Natural killer cell (primary cell): ENCODE results near the gene SMIM20. TPM values are rescaled to one million over a fixed set of nuclear protein-coding genes. Genes with fewer than 3 reads are reported as not detected.

Experiments
- ATAC-seq, 3 donors: fragments of 150-1000 bp in 2 of 3; fragments of 200-7000 bp in 1 of 3; cut with Tn5 transposase; 1 replicate in 1 of 3; 2 replicates in 2 of 3; pipeline ENCODE4 v1.10.0; 2021; ENCODE audit warnings: mild to moderate bottlenecking in 2 of 3, moderate library complexity in 2 of 3
- DNase-seq, 2 donors: peaks; one replicate each; pipeline versions ENCODE4 v3.0.0 to v3.0.0-alpha.2; 2013 to 2021; ENCODE audit warnings: mixed read lengths in 1 of 2
- H3K27ac ChIP-seq: one replicate; pipeline ENCODE4 v1.5.1; 2013; ENCODE audit warnings: mild to moderate bottlenecking, low read length
- H3K27me3 ChIP-seq: one replicate; pipeline ENCODE4 v1.6.1; 2013; ENCODE audit warnings: low read length; ENCODE audit not compliant: control insufficient read depth, insufficient read depth
- H3K36me3 ChIP-seq: one replicate; pipeline ENCODE4 v1.6.1; 2013; ENCODE audit warnings: low read length; ENCODE audit not compliant: control insufficient read depth, insufficient read depth
- H3K4me1 ChIP-seq: one replicate; pipeline ENCODE4 v1.6.1; 2013; ENCODE audit warnings: low read length; ENCODE audit not compliant: control insufficient read depth, insufficient read depth
- H3K4me3 ChIP-seq: one replicate; pipeline ENCODE4 v1.5.1; 2013; ENCODE audit warnings: low read length
- H3K9me3 ChIP-seq: one replicate; pipeline ENCODE4 v1.6.1; 2013; ENCODE audit warnings: low read length; ENCODE audit not compliant: control insufficient read depth, insufficient read depth
- H3K27ac Mint-ChIP-seq, 2 donors: one replicate each; pipeline ENCODE4 v1.8.0; 2022; ENCODE audit warnings: mild to moderate bottlenecking in 2 of 2, mixed read lengths in 2 of 2, moderate library complexity in 1 of 2
- H3K27me3 Mint-ChIP-seq, 2 donors: one replicate each; pipeline ENCODE4 v1.8.0; 2022; ENCODE audit warnings: low read depth in 2 of 2, mixed read lengths in 2 of 2
- H3K36me3 Mint-ChIP-seq: one replicate; pipeline ENCODE4 v1.8.0; 2022; ENCODE audit warnings: mixed read lengths
- H3K4me1 Mint-ChIP-seq, 2 donors: one replicate each; pipeline ENCODE4 v1.8.0; 2022; ENCODE audit warnings: mixed read lengths in 2 of 2
- H3K4me3 Mint-ChIP-seq: one replicate; pipeline ENCODE4 v1.8.0; 2022; ENCODE audit warnings: mild to moderate bottlenecking, moderate library complexity, mixed read lengths
- H3K9me3 Mint-ChIP-seq, 2 donors: one replicate each; pipeline ENCODE4 v1.8.0; 2022; ENCODE audit warnings: mixed read lengths in 2 of 2
- CTCF ChIP-seq: fragments of 200-600 bp; IDR thresholded peaks from one replicate; pipeline ENCODE4 v1.8.0; 2022; ENCODE audit warnings: antibody characterized with exemption
- WGBS: methylation state at CpG from one replicate; pipeline ENCODE4 v1.1.7; 2013; ENCODE audit warnings: missing lambda C conversion rate; ENCODE audit not compliant: insufficient coverage; 5-methylcytosine and 5-hydroxymethylcytosine counted together
- intact Hi-C: fragments of 100-400 bp; cut with micrococcal nuclease; formaldehyde crosslinking; loops from one replicate; pipeline ENCODE4 v1.14.2; 2022
- total RNA-seq, 4 donors: library from RNA; stranded (reverse); fragments of 120-200 nt in 1 of 4; gene quantifications; one replicate each; pipeline versions ENCODE4 v1.2.3 to v1.2.4, GENCODE V29; 2013 to 2022

SMIM20 gene
- total RNA-seq, 3 donors from 2014 or later (not counting 1 experiment from before 2014, with no cell fraction given): 10.3 to 11.5 (median 10.3) TPM

GRCh38 chr4:25896776-25897539, 17.1 kb upstream of the SMIM20 start:
- Mint-ChIP-seq H3K4me1 (no peaks in the 10 kb centered on the region), H3K27ac (no peak overlapping the region), H3K27me3 (no peaks in the 10 kb centered on the region), H3K36me3 (no peaks in the 10 kb centered on the region), H3K9me3 (no peaks in the 10 kb centered on the region), H3K4me3 (no peak overlapping the region)
- WGBS: 90% methylated on average over 5 of the region's 5 CpGs
- TF ChIP-seq CTCF: no peak
- Histone ChIP-seq H3K4me1 (no peaks in the 10 kb centered on the region), H3K36me3 (no peaks in the 10 kb centered on the region), H3K4me3 (no peak overlapping the region), H3K27ac (no peak overlapping the region), H3K9me3 (no peaks in the 10 kb centered on the region), H3K27me3 (no peaks in the 10 kb centered on the region)
- ATAC-seq (no peak), DNase-seq (no peak)
- intact Hi-C loops: no loop called here

- no peaks in the 10 kb centered on the region for H3K27me3 ChIP-seq
- peaks cover 4% of the 10 kb centered on the region for H3K4me1 ChIP-seq
- Mint-ChIP-seq H3K36me3 (no peaks in the 10 kb centered on the region), H3K4me1 (no peaks in the 10 kb centered on the region), H3K4me3 (no peak overlapping the region), H3K27me3 (no peaks in the 10 kb centered on the region), H3K27ac (no peak overlapping the region), H3K9me3 (no peaks in the 10 kb centered on the region)
- DNase-seq: no peak
- no peaks in the 10 kb centered on the region for H3K9me3 ChIP-seq
- no peak for TF ChIP-seq CTCF
- intact Hi-C loops: no loop called here
- no peak overlapping the region for H3K4me3 ChIP-seq
- H3K36me3 ChIP-seq: no peaks in the 10 kb centered on the region
- WGBS: no CpG with 5 or more reads among the region's 1 CpG
- ATAC-seq: no peak
- H3K27ac ChIP-seq: no peak overlapping the region
Measured at GRCh38 chr4:25900310-25900709, 13.7 kb upstream of the SMIM20 start.

- WGBS: 96% methylated on average over 10 of the region's 10 CpGs
- Histone ChIP-seq H3K9me3 (no peaks in the 10 kb centered on the region), H3K4me1 (peaks cover 4% of the 10 kb centered on the region), H3K36me3 (no peaks in the 10 kb centered on the region), H3K4me3 (no peak overlapping the region), H3K27ac (no peak overlapping the region), H3K27me3 (no peaks in the 10 kb centered on the region)
- H3K4me3 Mint-ChIP-seq: no peak overlapping the region
- no peaks in the 10 kb centered on the region for H3K27me3 Mint-ChIP-seq
- intact Hi-C loops: no loop called here
- no peaks in the 10 kb centered on the region for H3K36me3 Mint-ChIP-seq
- H3K4me1 Mint-ChIP-seq: no peaks in the 10 kb centered on the region
- H3K9me3 Mint-ChIP-seq: no peaks in the 10 kb centered on the region
- no peak overlapping the region for H3K27ac Mint-ChIP-seq
- DNase-seq (no peak), ATAC-seq (no peak)
- TF ChIP-seq CTCF: no peak
Measured at GRCh38 chr4:25901030-25901430, 13.0 kb upstream of the SMIM20 start.
